T-cell (primary cell): Measurements from ENCODE around the gene TMEM192. TPM values are rescaled to one million over a fixed set of nuclear protein-coding genes. Genes with fewer than 3 reads are reported as not detected.

Experiments used
- ATAC-seq, 4 experiments: fragments of 200-7000 bp in 3 of 4; fragments of 150-1000 bp in 1 of 4; cut with Tn5 transposase; replicated peaks in 1 of 4; 1 replicate in 3 of 4; 2 replicates in 1 of 4; pipeline ENCODE4 v1.10.0; 2021; ENCODE audit warnings: moderate library complexity in 3 of 4, mild to moderate bottlenecking in 2 of 4, moderate number of reproducible peaks in 1 of 4
- CTCF ChIA-PET, 2 donors: fragments of 300-600 bp; sonication (Branson Sonifier 250); formaldehyde crosslinking; loops; one replicate each; lab custom pipeline; 2022; ENCODE audit warnings: antibody characterized with exemption in 2 of 2; lab: Charles Lee
- POLR2A ChIA-PET, 2 donors: fragments of 300-600 bp; sonication (Branson Sonifier 250); formaldehyde crosslinking; loops; one replicate each; lab custom pipeline; 2022; ENCODE audit warnings: antibody characterized with exemption in 2 of 2; lab: Charles Lee
- DNase-seq, 35 experiments: peaks; one replicate each; pipeline versions ENCODE4 v3.0.0 to v3.0.0-alpha.2; 2013 to 2023
- H3K27ac ChIP-seq: one replicate; pipeline ENCODE4 v1.5.1; 2013; ENCODE audit warnings: low read length
- H3K27me3 ChIP-seq, 2 experiments: replicated peaks in 1 of 2; 1 replicate in 1 of 2; 2 replicates in 1 of 2; pipeline versions ENCODE4 v1.6.1 to v1.7.0; 2013; ENCODE audit warnings: low read length in 1 of 2, mixed read lengths in 1 of 2; ENCODE audit not compliant: control insufficient read depth in 2 of 2, insufficient read depth in 2 of 2; ENCODE audit errors: extremely low read depth in 1 of 2
- H3K36me3 ChIP-seq, 2 donors: 1 replicate in 1 of 2; 2 replicates in 1 of 2; pipeline versions ENCODE4 v1.6.1 to v1.7.0; 2013; ENCODE audit warnings: low read length in 1 of 2; ENCODE audit not compliant: control insufficient read depth in 2 of 2, insufficient read depth in 1 of 2; ENCODE audit errors: extremely low read depth in 1 of 2
- H3K4me1 ChIP-seq, 2 experiments: 1 replicate in 1 of 2; 2 replicates in 1 of 2; pipeline versions ENCODE4 v1.6.1 to v1.7.0; 2013; ENCODE audit warnings: low read length in 2 of 2, mixed read lengths in 1 of 2; ENCODE audit not compliant: insufficient read depth in 2 of 2, control insufficient read depth in 1 of 2; ENCODE audit errors: extremely low read depth in 1 of 2
- H3K4me3 ChIP-seq, 2 donors: 1 replicate in 1 of 2; 2 replicates in 1 of 2; pipeline versions ENCODE4 v1.5.1 to v1.7.0; 2013; ENCODE audit warnings: mild to moderate bottlenecking in 2 of 2, low read length in 1 of 2, moderate library complexity in 1 of 2; ENCODE audit not compliant: control insufficient read depth in 1 of 2; ENCODE audit errors: extremely low read depth in 1 of 2
- H3K9me3 ChIP-seq: 2 replicates; pipeline ENCODE4 v1.7.0; 2013
- H3K27ac Mint-ChIP-seq, 2 donors: one replicate each; pipeline ENCODE4 v1.8.0; 2020 to 2021; ENCODE audit warnings: mild to moderate bottlenecking in 2 of 2, mixed read lengths in 2 of 2
- H3K27me3 Mint-ChIP-seq, 2 donors: one replicate each; pipeline ENCODE4 v1.8.0; 2021 to 2022; ENCODE audit warnings: mixed read lengths in 2 of 2
- H3K36me3 Mint-ChIP-seq: one replicate; pipeline ENCODE4 v1.8.0; 2021; ENCODE audit warnings: mixed read lengths
- H3K4me1 Mint-ChIP-seq, 3 donors: one replicate each; pipeline ENCODE4 v1.8.0; 2020 to 2022; ENCODE audit warnings: mixed read lengths in 3 of 3, mild to moderate bottlenecking in 1 of 3
- H3K4me3 Mint-ChIP-seq, 3 donors: one replicate each; pipeline ENCODE4 v1.8.0; 2020 to 2022; ENCODE audit warnings: mild to moderate bottlenecking in 3 of 3, mixed read lengths in 3 of 3, moderate library complexity in 3 of 3
- H3K9me3 Mint-ChIP-seq, 3 donors: one replicate each; pipeline ENCODE4 v1.8.0; 2020 to 2022; ENCODE audit warnings: mixed read lengths in 3 of 3
- WGBS: methylation state at CpG from one replicate; pipeline ENCODE4 v1.1.5; 2013; ENCODE audit warnings: missing lambda C conversion rate; ENCODE audit not compliant: insufficient coverage; 5-methylcytosine and 5-hydroxymethylcytosine counted together
- total RNA-seq, 35 experiments: library from RNA in 6 of 35; stranded (reverse) in 6 of 35; fragments of 120-200 nt in 1 of 35; gene quantifications; one replicate each; pipeline versions ENCODE4 v1.2.1 to v1.2.4 and lab custom pipeline; 2013 to 2026

The TMEM192 gene
- total RNA-seq (1 to 10 TPM; 8.6 to 9.5 (median 9.5) TPM), total RNA-seq (lab: John Stamatoyannopoulos, UW) (11.2 to 40.9 (median 20.4) reads per million in 29 experiments)
- 12.7 TPM for total RNA-seq (2013)

- H3K4me1 ChIP-seq: peaks cover 4 to 9% of the 10 kb centered on the region in 2 experiments
- Mint-ChIP-seq H3K9me3 (no peaks in the 10 kb centered on the region), H3K4me1 (peaks cover 19 to 30% (median 20%) of the 10 kb centered on the region in 3 donors), H3K36me3 (no peaks in the 10 kb centered on the region), H3K27ac (peak within 1 kb of the TSS; percentile 84 to 93), H3K27me3 (peaks cover 0 to 11% of the 10 kb centered on the region in 2 donors), H3K4me3 (peak within 1 kb of the TSS; percentile 85 to 95 (median 87))
- no peaks in the 10 kb centered on the region for H3K9me3 ChIP-seq
- no peaks in the 10 kb centered on the region for H3K36me3 ChIP-seq
- ChIA-PET CTCF (interaction anchor here (0.6 to 3.7 kb wide), 19 partner anchors 8 to 1562 kb away, joined by 3 to 19 read pairs (median 5); partner anchors contain the start of gene MSMO1 (in 1 of the 2)), POLR2A (interaction anchor here (0.6 to 0.9 kb wide), 6 partner anchors 9 to 1432 kb away, joined by 3 to 7 read pairs (median 4); partner anchors contain the start of gene MSMO1 (in 1 of the 2))
- DNase-seq (peak; percentile 75 to 92 (median 87)), ATAC-seq (peak; percentile 95 to 98 (median 96))
- under 1% methylated on average over 58 of the region's 66 CpGs for WGBS
- H3K27ac ChIP-seq: peak within 1 kb of the TSS; percentile 73
- H3K4me3 ChIP-seq: peak within 1 kb of the TSS; percentile 74 to 96
- peaks cover 0 to 16% of the 10 kb centered on the region in 2 experiments for H3K27me3 ChIP-seq
Observed at GRCh38 chr4:165112368-165113121, at the start of gene TMEM192. Gene TMEM192, minus strand, starts transcription at chr4:165112860. Its CDS starts 87 bp downstream, at chr4:165112773.

- Mint-ChIP-seq H3K4me1 (no peaks in the 10 kb centered on the region), H3K27ac (no peak overlapping the region), H3K4me3 (no peak overlapping the region), H3K36me3 (no peaks in the 10 kb centered on the region), H3K9me3 (peaks cover 0 to 12% (median 8%) of the 10 kb centered on the region in 3 donors), H3K27me3 (peaks cover 9 to 19% of the 10 kb centered on the region in 2 donors)
- no peak for ATAC-seq
- no peaks in the 10 kb centered on the region for H3K9me3 ChIP-seq
- POLR2A ChIA-PET: no interaction called here
- no peak for DNase-seq
- no peak overlapping the region for H3K4me3 ChIP-seq
- CTCF ChIA-PET: no interaction called here
- no peaks in the 10 kb centered on the region for H3K4me1 ChIP-seq
- H3K27ac ChIP-seq: no peak overlapping the region
- no peaks in the 10 kb centered on the region for H3K36me3 ChIP-seq
- peaks cover 0 to 12% of the 10 kb centered on the region in 2 experiments for H3K27me3 ChIP-seq
Observed at GRCh38 chr4:165158762-165159161, 46.1 kb upstream of the TMEM192 start.

GRCh38 chr4:165156906-165157305 is 44.2 kb upstream of the TMEM192 start:
- ChIA-PET CTCF (no interaction called here), POLR2A (no interaction called here)

DNA sequence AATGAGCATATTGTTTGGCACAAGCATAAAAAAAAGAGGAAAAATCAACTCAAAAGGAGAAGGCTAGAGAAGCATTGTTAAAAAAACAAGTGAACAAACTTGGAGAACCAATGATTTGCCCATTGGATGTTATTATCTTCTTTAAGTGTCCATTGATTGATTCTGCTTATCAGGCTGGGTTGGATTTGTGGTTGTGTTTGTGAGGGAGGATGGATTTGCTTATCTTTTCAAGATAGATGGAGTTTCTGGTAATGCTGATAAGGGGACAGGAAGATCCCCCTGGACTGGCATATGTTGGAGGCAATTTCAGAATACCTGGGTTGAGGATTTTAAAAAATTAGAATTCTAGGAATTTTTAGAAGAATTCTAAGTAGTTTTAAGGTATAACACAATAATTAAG is 41.8 kb upstream of the TMEM192 start:
- Histone ChIP-seq H3K4me1 (no peaks in the 10 kb centered on the region), H3K36me3 (no peaks in the 10 kb centered on the region), H3K9me3 (no peaks in the 10 kb centered on the region), H3K4me3 (no peak overlapping the region), H3K27ac (no peak overlapping the region), H3K27me3 (peaks cover 0 to 11% of the 10 kb centered on the region in 2 experiments)
- Mint-ChIP-seq H3K4me1 (no peaks in the 10 kb centered on the region), H3K36me3 (no peaks in the 10 kb centered on the region), H3K27me3 (peaks cover 13 to 29% of the 10 kb centered on the region in 2 donors), H3K27ac (no peak overlapping the region), H3K4me3 (no peak overlapping the region), H3K9me3 (peaks cover 0 to 12% (median 8%) of the 10 kb centered on the region in 3 donors)
- ATAC-seq (no peak), DNase-seq (no peak)
- CTCF ChIA-PET: no interaction called here
- POLR2A ChIA-PET: no interaction called here

More at GRCh38 chr4:165156906-165157305, 44.2 kb upstream of the TMEM192 start:
- WGBS: no CpG with 5 or more reads among the region's 2 CpGs
- Histone ChIP-seq H3K4me3 (no peak overlapping the region), H3K27me3 (peaks cover 0 to 5% of the 10 kb centered on the region in 2 experiments), H3K9me3 (no peaks in the 10 kb centered on the region), H3K4me1 (no peaks in the 10 kb centered on the region), H3K36me3 (no peaks in the 10 kb centered on the region), H3K27ac (no peak overlapping the region)
- H3K9me3 Mint-ChIP-seq: peaks cover 0 to 12% (median 8%) of the 10 kb centered on the region in 3 donors
- H3K4me3 Mint-ChIP-seq: no peak overlapping the region
- H3K27ac Mint-ChIP-seq: no peak overlapping the region
- no peaks in the 10 kb centered on the region for H3K36me3 Mint-ChIP-seq
- ATAC-seq (no peak), DNase-seq (no peak)
- no peaks in the 10 kb centered on the region for H3K4me1 Mint-ChIP-seq
- peaks cover 9 to 23% of the 10 kb centered on the region in 2 donors for H3K27me3 Mint-ChIP-seq

DNA sequence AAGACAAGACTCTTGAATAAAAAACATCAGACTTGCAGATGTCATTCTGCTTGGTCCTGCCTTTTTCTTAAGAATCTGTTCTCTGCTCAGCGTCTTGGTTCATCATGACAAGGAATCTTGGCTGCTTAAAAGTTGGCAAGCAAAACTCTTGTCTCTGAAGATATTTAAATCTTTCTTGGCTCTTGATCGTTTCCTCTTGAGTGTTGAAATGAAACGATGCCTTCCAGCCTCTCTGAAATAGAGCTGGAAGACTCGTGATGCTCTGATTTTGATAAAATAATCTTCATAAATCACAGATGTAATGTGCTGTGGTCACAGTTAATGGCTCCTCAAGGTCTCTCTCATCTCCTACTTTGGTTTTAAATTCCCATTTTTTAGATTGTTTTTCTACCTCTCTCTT is 39.9 kb upstream of the TMEM192 start:
- Mint-ChIP-seq H3K9me3 (peaks cover 0 to 12% (median 8%) of the 10 kb centered on the region in 3 donors), H3K27me3 (peaks cover 13 to 31% of the 10 kb centered on the region in 2 donors), H3K4me1 (no peaks in the 10 kb centered on the region), H3K27ac (no peak overlapping the region), H3K4me3 (no peak overlapping the region), H3K36me3 (no peaks in the 10 kb centered on the region)
- no peak overlapping the region for H3K27ac ChIP-seq
- ChIA-PET CTCF (no interaction called here), POLR2A (interaction anchor here in 1 of 2 donors (0.5 to 0.7 kb wide), 2 partner anchors 12 to 794 kb away, joined by 6 to 7 read pairs; no protein-coding TSS in a partner anchor)
- no peak for ATAC-seq
- no peak for DNase-seq
- no peaks in the 10 kb centered on the region for H3K4me1 ChIP-seq
- H3K36me3 ChIP-seq: no peaks in the 10 kb centered on the region
- no peak overlapping the region for H3K4me3 ChIP-seq
- H3K27me3 ChIP-seq: peaks cover 0 to 11% of the 10 kb centered on the region in 2 experiments
- H3K9me3 ChIP-seq: no peaks in the 10 kb centered on the region
- WGBS: 67% methylated on average over 1 of the region's 4 CpGs

DNA sequence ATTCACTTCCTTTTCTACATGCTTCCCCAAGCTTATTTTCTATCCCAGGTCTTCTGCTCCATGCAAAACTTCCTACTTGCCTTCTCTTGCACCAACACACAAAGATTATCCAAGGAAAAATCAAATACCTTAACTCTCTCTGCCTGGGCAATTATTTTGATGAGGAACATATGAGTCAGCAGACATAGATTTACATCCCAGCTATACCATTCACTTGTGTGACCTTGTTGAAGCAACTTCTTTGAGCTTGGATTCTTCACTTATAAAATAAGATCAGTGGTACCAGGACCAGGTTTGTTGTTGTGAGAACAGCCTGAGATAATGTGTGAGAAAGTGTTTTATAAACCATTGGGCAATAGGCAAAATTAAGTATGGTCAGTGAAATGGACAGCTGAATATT is 39.1 kb upstream of the TMEM192 start:
- Histone ChIP-seq H3K27ac (no peak overlapping the region), H3K36me3 (no peaks in the 10 kb centered on the region), H3K4me3 (no peak overlapping the region), H3K4me1 (no peaks in the 10 kb centered on the region), H3K9me3 (no peaks in the 10 kb centered on the region), H3K27me3 (peaks cover 0 to 11% of the 10 kb centered on the region in 2 experiments)
- H3K27ac Mint-ChIP-seq: no peak overlapping the region
- DNase-seq: no peak
- peaks cover 9 to 31% of the 10 kb centered on the region in 2 donors for H3K27me3 Mint-ChIP-seq
- CTCF ChIA-PET: interaction anchor here (0.6 to 0.7 kb wide), 2 partner anchors 39 to 863 kb away, joined by 4 read pairs; partner anchors contain the start of gene TMEM192 (in 1 of the 2)
- ATAC-seq: no peak
- H3K9me3 Mint-ChIP-seq: peaks cover 0 to 5% (median under 1%) of the 10 kb centered on the region in 3 donors
- H3K36me3 Mint-ChIP-seq: no peaks in the 10 kb centered on the region
- H3K4me1 Mint-ChIP-seq: no peaks in the 10 kb centered on the region
- POLR2A ChIA-PET: interaction anchor here in 1 of 2 donors (0.5 to 0.7 kb wide), 3 partner anchors 12 to 795 kb away, joined by 5 to 7 read pairs (median 6); no protein-coding TSS in a partner anchor
- H3K4me3 Mint-ChIP-seq: no peak overlapping the region
